ENCODE results near the gene MED29.

MED29 gene

GRCh38 chr19:39397360-39398296 lies 6.5 kb downstream of the MED29 start:
- H3K27ac ChIP-seq (ENCODE audit: poor library complexity, severe bottlenecking): peak overlapping the region; percentile 98
- no peaks in the 10 kb centered on the region for H3K9me3 ChIP-seq (ENCODE audit: severe bottlenecking)
- H3K4me3 ChIP-seq (ENCODE audit: severe bottlenecking): no peak overlapping the region
- TF ChIP-seq CTCF (IDR thresholded peaks at IDR 0.05; ENCODE audit: poor library complexity, severe bottlenecking): peak; percentile 97
- no peaks in the 10 kb centered on the region for H3K27me3 ChIP-seq (ENCODE audit: insufficient read depth, poor library complexity, severe bottlenecking)
- peaks cover 21% of the 10 kb centered on the region for H3K36me3 ChIP-seq (ENCODE audit: low read depth)
- DNase-seq (ENCODE audit: low spot score) (no peak), ATAC-seq (ENCODE audit: low read depth) (peak; percentile 71)
- peaks cover 30% of the 10 kb centered on the region for H3K4me1 ChIP-seq (ENCODE audit: insufficient read depth, poor library complexity, severe bottlenecking)

- ATAC-seq (ENCODE audit: low read depth) (peak; percentile 64), DNase-seq (ENCODE audit: low spot score) (peak; percentile 88)
- Histone ChIP-seq H3K4me3 (ENCODE audit: severe bottlenecking) (no peak overlapping the region), H3K36me3 (ENCODE audit: low read depth) (peaks cover 17% of the 10 kb centered on the region), H3K4me1 (ENCODE audit: insufficient read depth, poor library complexity, severe bottlenecking) (peaks cover 33% of the 10 kb centered on the region), H3K27ac (ENCODE audit: poor library complexity, severe bottlenecking) (peak overlapping the region; percentile 98), H3K9me3 (ENCODE audit: severe bottlenecking) (no peaks in the 10 kb centered on the region), H3K27me3 (ENCODE audit: insufficient read depth, poor library complexity, severe bottlenecking) (no peaks in the 10 kb centered on the region)
- no peak for TF ChIP-seq CTCF (IDR thresholded peaks at IDR 0.05; ENCODE audit: poor library complexity, severe bottlenecking)
Observed at GRCh38 chr19:39398297-39398864, 7.2 kb downstream of the MED29 start.

DNA sequence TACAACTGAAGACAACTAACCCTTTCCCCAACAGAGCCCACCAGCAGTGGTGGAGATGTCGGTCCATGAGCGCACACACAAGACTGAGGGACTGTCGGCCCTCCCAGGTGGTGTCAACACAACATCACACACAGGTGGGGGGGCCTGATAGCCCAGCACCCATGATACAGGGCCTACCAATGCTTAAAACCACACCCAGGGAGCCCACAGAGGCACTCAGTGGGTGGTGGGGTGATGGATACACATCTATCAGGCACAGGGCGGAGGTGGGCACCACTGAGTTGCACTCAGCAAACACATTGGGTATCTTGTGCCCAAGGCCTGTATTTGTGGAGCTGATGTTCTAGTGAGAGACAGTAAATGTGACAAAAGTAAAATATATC lies 8.5 kb downstream of the MED29 start:
- TF ChIP-seq CTCF (IDR thresholded peaks at IDR 0.05; ENCODE audit: poor library complexity, severe bottlenecking): no peak
- peaks cover 39% of the 10 kb centered on the region for H3K4me1 ChIP-seq (ENCODE audit: insufficient read depth, poor library complexity, severe bottlenecking)

GRCh38 chr19:39400061-39400460 lies 8.9 kb downstream of the MED29 start:
- DNase-seq (ENCODE audit: low spot score) (no peak), ATAC-seq (ENCODE audit: low read depth) (no peak)
- Histone ChIP-seq H3K9me3 (ENCODE audit: severe bottlenecking) (no peaks in the 10 kb centered on the region), H3K4me3 (ENCODE audit: severe bottlenecking) (no peak overlapping the region), H3K36me3 (ENCODE audit: low read depth) (peaks cover 7% of the 10 kb centered on the region), H3K27me3 (ENCODE audit: insufficient read depth, poor library complexity, severe bottlenecking) (no peaks in the 10 kb centered on the region), H3K27ac (ENCODE audit: poor library complexity, severe bottlenecking) (peak overlapping the region; percentile 98), H3K4me1 (ENCODE audit: insufficient read depth, poor library complexity, severe bottlenecking) (peaks cover 39% of the 10 kb centered on the region)
- no peak for TF ChIP-seq CTCF (IDR thresholded peaks at IDR 0.05; ENCODE audit: poor library complexity, severe bottlenecking)

More for the DNA sequence above, 8.5 kb downstream of the MED29 start:
- no peaks in the 10 kb centered on the region for H3K27me3 ChIP-seq (ENCODE audit: insufficient read depth, poor library complexity, severe bottlenecking)
- H3K9me3 ChIP-seq (ENCODE audit: severe bottlenecking): no peaks in the 10 kb centered on the region
- H3K4me3 ChIP-seq (ENCODE audit: severe bottlenecking): no peak overlapping the region
- peaks cover 9% of the 10 kb centered on the region for H3K36me3 ChIP-seq (ENCODE audit: low read depth)
- peak overlapping the region; percentile 98 for H3K27ac ChIP-seq (ENCODE audit: poor library complexity, severe bottlenecking)
- ATAC-seq (ENCODE audit: low read depth) (no peak), DNase-seq (ENCODE audit: low spot score) (no peak)
